GM18511 (cell line): ENCODE data around the gene ZC3H12D.

Experiments
- ATAC-seq: cut with Tn5 transposase; IDR thresholded peaks from one replicate; pipeline ENCODE4 v1.9.1; 2021; ENCODE audit warnings: mild to moderate bottlenecking, moderate library complexity; ENCODE audit not compliant: unreplicated experiment

Gene ZC3H12D

DNA sequence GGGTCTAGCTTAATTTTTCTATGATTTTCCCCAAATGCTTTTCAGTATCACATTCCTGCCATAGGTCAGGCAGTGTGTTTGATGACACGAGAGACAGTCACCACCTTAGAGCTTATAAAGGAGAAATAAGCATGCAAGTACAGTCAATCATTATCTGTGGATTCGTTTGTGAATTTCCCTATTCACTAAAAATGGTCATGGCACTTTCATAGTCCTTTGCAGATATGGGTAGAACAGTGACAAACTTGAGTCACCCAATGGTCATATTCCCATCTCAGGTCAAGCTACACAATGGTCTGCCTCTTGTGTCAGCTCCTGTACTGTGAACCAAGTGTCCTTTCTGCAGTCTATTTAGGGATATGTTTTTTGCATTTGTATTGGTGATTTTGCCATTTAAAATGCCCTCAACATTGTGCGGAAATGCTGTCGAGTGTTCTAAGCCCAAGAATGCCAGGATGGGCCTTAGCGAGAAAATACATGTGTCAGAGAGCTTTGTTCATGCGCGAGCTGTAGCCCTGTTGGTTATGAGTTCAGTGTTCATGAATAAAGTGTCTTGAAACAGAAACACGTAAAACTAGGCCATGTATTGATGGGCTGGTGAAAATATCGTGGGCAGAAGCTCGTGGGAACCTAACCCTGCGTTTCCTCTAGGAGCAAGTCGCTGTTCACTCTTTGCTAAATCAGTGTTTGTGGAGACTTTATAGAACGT is 65.0 kb downstream of the ZC3H12D start:
- ATAC-seq, result no peak

DNA sequence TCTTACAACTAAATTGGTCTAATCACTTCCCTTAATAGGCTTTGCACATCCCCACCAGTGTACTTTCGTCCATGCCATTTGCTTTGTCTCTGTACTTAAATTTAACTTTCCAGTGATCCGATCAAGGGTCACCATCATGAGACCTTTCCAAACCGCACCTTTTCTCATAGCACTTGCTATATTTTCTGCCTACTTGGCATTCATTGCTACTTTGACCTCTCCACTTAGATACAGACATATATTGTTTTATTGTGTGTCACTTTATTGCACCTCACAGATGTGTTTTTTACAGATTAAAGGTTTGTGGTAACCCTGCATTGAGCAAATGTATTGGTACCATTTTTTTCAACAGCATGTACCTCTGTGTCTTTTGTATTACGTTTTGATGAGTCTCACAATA is 70.0 kb downstream of the ZC3H12D start:
- ATAC-seq, result no peak

DNA sequence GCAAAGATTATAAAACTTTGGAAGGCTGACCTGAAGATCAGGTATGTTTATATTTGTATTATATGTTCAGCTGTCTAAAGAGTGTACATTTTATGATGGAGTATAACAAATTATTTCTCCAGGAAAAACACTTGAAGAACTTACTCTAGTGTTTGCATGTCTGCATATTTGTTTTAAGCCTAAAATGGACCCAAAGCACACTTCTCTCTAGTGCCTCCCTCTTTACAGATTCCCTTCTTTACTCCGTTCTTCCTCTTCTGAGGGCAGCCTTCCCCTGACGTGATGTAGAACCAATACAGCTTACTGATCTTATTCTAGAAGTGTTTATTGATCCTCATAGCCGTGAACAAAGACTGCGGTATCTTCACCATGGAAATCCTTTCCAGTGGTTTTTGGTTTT is 70.8 kb downstream of the ZC3H12D start:
- ATAC-seq, result no peak

DNA sequence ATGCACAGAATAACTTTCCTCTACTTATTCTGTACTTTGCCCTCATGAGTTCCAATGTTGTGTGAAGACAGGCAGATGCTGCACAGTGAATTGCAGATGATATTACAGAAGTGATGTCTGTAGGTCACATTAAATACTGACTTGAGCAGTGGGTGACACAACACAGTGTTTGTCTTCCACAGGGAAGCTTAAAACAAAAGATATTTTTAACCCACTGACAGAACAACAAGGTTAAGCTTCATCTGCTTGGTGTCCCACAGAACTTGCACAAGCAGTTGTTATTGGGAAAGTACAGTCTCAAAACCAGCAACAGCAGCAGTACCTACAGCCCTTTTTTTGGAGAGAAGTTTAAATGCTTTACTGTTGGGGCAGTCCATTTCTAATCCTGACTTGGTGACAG is 74.3 kb downstream of the ZC3H12D start:
- no peak for ATAC-seq

DNA sequence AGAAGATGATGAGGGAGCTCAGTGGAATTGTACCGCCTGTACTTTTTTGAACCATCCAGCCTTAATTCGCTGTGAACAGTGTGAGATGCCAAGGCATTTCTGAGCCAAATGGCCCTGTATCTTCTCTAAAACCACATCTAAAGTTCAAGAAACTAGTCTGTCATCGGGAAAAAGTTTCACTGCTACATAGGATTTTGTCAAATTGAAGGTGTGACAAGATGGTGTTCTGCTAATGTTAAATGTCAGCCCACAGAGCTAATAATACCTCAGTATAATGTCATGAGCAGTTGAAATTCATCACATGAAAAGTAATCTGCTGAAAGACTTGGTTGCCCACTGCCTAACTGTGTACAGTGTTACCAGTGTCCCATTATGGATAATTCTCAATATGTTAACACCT is 75.2 kb downstream of the ZC3H12D start:
- ATAC-seq, result no peak

DNA sequence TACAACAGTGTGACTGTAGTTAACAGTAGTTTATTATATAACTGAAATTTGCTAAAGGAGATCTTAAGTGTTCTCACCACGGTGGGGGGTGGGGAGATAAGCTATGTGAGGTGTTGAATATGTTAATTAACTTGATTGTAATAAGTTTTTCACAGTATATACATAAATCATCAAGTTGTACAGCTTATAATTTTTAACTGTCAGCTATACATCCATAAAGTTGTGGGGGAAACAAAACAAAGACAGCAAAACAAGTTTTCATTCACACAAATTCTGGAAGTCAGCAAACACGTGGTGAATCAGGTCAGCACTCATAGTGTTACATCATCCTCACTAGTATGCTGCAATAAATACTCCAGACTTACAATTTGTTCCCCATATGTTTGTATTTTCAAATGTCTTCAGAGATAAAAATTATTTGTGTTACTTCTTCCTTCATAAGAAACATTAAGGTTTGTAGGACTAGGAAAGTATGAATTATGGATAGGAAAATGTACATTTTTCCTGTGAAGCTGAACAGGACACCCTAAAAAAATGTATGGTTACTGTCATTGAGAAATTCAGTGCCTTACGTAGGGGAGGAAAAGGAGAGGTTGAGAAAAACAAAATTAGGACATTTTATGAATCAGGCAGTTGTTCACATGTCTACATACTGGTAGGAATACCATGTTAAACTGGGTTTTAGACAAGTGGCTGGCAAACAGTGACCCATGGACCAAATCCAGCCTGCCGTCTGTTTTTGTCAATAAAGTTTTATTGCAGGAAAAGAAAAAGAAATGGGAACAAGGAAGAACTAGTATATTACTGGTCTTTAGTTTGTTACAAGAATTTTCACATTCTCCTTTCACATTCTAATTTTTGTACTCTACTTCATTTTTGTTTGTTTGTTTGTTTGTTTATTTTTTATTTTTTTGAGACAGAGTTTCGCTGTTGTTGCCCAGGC is 78.7 kb downstream of the ZC3H12D start:
- ATAC-seq, result no peak

DNA sequence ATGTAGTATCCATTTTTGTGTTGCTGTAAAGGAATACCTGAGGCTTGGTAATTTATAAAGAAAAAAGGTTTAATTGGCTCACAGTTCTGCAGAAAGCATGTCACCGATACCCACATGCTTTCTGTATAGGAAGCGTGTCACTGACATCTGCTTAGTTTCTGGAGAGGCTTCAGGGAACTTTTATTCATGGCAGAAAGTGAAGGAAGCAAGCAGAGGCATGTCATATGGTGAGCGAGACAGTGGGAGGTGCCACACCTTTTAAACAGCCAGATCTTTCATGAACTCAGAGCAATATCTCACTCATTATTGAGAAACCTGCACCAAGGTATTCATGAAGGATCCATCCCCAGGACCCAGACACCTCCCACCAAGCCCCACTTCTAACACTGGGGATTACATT is 81.3 kb downstream of the ZC3H12D start:
- no peak for ATAC-seq

DNA sequence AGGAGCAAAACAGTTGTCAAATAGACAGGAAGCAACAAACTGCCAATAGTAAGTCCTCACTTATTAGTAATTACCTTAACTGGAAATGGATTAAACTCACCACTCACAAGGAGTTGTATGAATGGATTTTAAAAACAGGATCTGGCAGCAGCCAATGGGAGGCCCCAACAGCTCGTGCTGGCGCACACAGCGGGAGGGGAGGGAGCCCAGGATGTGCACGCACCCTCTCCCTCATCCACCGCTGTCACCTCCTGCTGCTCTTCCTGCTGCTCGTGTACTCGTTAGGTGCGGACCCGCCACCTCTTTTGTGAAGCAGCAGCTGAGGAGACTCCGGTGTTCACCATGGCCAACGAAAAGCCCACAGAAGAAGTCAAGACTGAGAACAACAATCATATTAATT is 84.8 kb downstream of the ZC3H12D start, which contains the start of gene SUMO4:
SUMO4 (plus strand) TSS at position 213 of the 400 bp plus-strand sequence; CDS start at position 343, 130 bp downstream.
- ATAC-seq, result no peak

DNA sequence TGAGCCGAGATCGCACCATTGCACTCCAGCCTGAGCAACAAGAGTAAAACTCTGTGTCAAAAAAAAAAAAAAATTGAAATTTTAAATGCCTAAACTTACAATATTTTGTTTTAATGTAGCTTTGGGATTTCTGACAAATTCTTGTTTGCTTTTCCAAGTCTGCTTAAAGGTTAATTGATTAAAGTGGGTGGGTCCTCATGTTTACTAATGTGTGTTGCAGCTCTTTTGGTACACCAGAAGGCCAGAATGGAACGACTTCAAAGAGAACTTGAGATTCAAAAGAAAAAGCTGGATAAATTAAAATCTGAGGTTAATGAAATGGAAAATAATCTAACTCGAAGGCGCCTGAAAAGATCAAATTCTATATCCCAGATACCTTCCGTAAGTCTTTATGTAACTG is 87.4 kb downstream of the ZC3H12D start:
- no peak for ATAC-seq
